D341Med (cell line): ENCODE measurements around the gene FGFR2.
A peak's percentile ranks its signal among the peaks of the same experiment; 100 is the strongest.

Experiments
- DNase-seq: peaks from one replicate; pipeline ENCODE4 v3.0.0; 2012; ENCODE audit warnings: low spot score

FGFR2 gene

GRCh38 chr10:121493521-121493920, 104.7 kb downstream of the FGFR2 start:
- DNase-seq = no peak

- DNase-seq = no peak
Measured at GRCh38 chr10:121490871-121491519, 107.2 kb downstream of the FGFR2 start.

- DNase-seq = no peak
Measured at GRCh38 chr10:121485436-121486139, 112.7 kb downstream of the FGFR2 start.

- DNase-seq = no peak
Measured at GRCh38 chr10:121484816-121485215, 113.4 kb downstream of the FGFR2 start.

GRCh38 chr10:121484401-121484800, 113.8 kb downstream of the FGFR2 start:
- DNase-seq = no peak

- DNase-seq = no peak
Measured at GRCh38 chr10:121481180-121481579, 117.1 kb downstream of the FGFR2 start.

GRCh38 chr10:121478556-121478955, 119.7 kb downstream of the FGFR2 start:
- DNase-seq = peak; percentile 34

- DNase-seq = no peak
Measured at GRCh38 chr10:121469797-121470606, 128.2 kb downstream of the FGFR2 start.

- no peak for DNase-seq
Measured at GRCh38 chr10:121468726-121469125, 129.5 kb downstream of the FGFR2 start.

- DNase-seq = no peak
Measured at GRCh38 chr10:121466424-121466823, 131.8 kb downstream of the FGFR2 start.

- no peak for DNase-seq
Measured at GRCh38 chr10:121465215-121465614, 133.0 kb downstream of the FGFR2 start.

- no peak for DNase-seq
Measured at GRCh38 chr10:121464517-121464916, 133.7 kb downstream of the FGFR2 start.

GRCh38 chr10:121462955-121463354, 135.3 kb downstream of the FGFR2 start:
- DNase-seq = no peak

GRCh38 chr10:121462281-121462680, 136.0 kb downstream of the FGFR2 start:
- no peak for DNase-seq

- no peak for DNase-seq
Measured at GRCh38 chr10:121461307-121461706, 136.9 kb downstream of the FGFR2 start.

GRCh38 chr10:121460733-121461132, 137.5 kb downstream of the FGFR2 start:
- DNase-seq = no peak

GRCh38 chr10:121459622-121460453, 138.4 kb downstream of the FGFR2 start:
- no peak for DNase-seq

- DNase-seq = no peak
Measured at GRCh38 chr10:121459279-121459621, 139.0 kb downstream of the FGFR2 start.

- DNase-seq = no peak
Measured at GRCh38 chr10:121457729-121458128, 140.5 kb downstream of the FGFR2 start.

- no peak for DNase-seq
Measured at GRCh38 chr10:121455377-121455776, 142.9 kb downstream of the FGFR2 start.

- no peak for DNase-seq
Measured at GRCh38 chr10:121454781-121455180, 143.5 kb downstream of the FGFR2 start.

GRCh38 chr10:121453160-121453559, 145.1 kb downstream of the FGFR2 start:
- DNase-seq = no peak
